Left renal pelvis (tissue), 4 donors: ENCODE measurements around the gene SEMA4A. TPM values are rescaled to one million over a fixed set of nuclear protein-coding genes. Genes with fewer than 3 reads are reported as not detected.
A peak's percentile ranks its signal among the peaks of the same experiment; 100 is the strongest.
"Not testable (repeated sequence)": the region's sequence is repeated elsewhere in the genome, so short reads cannot be mapped to it uniquely, and the experiment has no call there.

Experiments used
- DNase-seq, 4 donors: peaks; one replicate each; pipeline ENCODE4 v3.0.0-alpha.2; 2013; ENCODE audit warnings: low read depth in 4 of 4, low spot score in 3 of 4
- polyA plus RNA-seq, 4 donors: library from polyadenylated mRNA; unstranded; fragments of 120-200 nt; gene quantifications; one replicate each; pipeline ENCODE4 v1.2.1, GENCODE V29; 2013; ENCODE audit not compliant: insufficient read length in 4 of 4

SEMA4A gene
- polyA plus RNA-seq, result 10 to 100 TPM in 3 of 4 donors, 1 to 10 TPM in 1; 2.5 to 26.8 (median 22.4) TPM

GRCh38 chr1:156153362-156153761 is at the start of gene SEMA4A:
Gene SEMA4A (plus strand): TSS chr1:156153585. CDS start chr1:156154579, 994 bp downstream.
- peak in 1 of 4 donors; percentile 54 for DNase-seq

- no peak for DNase-seq
Measured at GRCh38 chr1:156104065-156104810, 49.1 kb upstream of the SEMA4A start.

- DNase-seq, result no peak
Measured at GRCh38 chr1:156104861-156105832, 48.2 kb upstream of the SEMA4A start.

DNA sequence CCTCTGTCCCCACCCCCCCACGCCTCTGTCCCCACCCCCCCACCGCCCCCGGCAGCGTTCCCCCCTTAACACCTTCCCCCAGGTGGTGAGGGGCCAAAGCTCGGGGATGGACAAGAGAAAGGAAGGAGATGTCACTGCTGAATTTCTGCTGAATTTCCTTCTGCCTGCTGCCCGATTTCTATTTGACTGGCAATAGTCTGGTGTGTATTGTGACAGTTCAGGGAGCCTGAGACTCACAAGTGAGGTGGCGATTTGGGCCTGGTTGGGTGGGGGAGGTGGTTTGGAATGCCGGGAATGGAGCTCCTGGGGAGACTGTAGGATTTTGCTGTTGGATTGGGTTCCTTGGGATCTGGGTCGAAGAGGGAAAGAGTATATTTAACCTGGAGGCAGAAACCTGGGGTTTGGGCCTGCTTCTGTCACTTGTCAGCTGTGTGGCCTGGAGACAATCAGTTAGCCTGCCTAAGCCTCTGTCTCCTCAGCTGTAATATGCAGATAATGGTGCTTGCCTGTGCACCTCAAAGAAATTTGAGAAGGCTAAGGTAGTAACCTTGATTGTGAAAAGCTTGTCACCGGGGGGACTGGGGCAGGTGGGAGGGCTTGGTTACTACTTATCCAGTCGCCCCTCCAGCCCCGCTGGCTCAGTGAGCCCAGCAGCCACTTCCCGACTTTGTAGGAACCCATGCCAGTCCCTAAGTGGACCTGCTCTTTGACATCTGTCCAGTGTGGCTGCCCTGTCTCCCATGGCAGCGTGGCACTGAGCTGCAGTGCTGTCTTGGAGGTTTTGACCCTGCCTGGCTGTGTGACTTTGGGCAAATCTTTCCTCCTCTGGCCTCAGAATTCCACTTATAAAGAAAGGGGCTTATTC is 46.5 kb upstream of the SEMA4A start:
- no peak for DNase-seq

DNA sequence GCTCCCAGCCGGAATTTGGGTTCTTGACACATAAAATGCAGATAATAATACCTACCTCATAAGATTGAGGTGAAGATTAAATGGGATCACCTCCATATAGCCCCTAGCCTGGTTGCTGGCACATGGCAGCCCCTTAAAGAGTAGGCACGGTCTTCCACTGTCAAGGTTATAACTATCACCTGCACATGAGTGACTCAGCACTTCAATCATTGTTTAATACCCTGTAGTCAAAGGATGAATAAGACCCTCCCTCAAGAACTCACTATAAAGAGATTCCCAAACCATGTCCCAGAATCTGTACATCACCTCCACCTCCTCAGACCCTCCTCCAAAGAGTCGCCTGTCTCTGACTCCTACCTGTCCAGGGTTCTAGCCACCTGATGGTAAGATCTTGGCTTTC is 45.3 kb upstream of the SEMA4A start:
- DNase-seq, result no peak

GRCh38 chr1:156108664-156109241 is 44.6 kb upstream of the SEMA4A start:
- DNase-seq, result no peak

DNA sequence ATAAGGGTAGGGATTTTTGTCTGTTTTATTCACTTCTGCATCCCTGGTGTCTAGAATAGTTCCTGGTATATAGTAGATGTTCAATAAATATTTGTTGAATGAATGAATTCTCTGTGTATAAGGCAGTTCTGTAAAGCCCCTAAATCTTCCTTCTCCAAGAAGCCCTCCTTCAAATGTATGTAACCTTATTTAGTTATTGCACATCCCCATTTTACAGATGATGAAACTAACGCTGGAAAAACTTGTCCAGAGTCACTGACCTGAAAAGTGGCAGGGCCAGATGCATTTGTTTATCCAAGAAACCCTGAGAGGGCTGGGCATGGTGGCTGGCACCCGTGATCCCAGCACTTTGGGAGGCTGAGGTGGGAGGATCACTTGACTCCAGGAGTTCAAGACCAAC is 43.1 kb upstream of the SEMA4A start:
- DNase-seq, result no peak

- no peak for DNase-seq
Measured at GRCh38 chr1:156111355-156111962, 41.9 kb upstream of the SEMA4A start.

DNA sequence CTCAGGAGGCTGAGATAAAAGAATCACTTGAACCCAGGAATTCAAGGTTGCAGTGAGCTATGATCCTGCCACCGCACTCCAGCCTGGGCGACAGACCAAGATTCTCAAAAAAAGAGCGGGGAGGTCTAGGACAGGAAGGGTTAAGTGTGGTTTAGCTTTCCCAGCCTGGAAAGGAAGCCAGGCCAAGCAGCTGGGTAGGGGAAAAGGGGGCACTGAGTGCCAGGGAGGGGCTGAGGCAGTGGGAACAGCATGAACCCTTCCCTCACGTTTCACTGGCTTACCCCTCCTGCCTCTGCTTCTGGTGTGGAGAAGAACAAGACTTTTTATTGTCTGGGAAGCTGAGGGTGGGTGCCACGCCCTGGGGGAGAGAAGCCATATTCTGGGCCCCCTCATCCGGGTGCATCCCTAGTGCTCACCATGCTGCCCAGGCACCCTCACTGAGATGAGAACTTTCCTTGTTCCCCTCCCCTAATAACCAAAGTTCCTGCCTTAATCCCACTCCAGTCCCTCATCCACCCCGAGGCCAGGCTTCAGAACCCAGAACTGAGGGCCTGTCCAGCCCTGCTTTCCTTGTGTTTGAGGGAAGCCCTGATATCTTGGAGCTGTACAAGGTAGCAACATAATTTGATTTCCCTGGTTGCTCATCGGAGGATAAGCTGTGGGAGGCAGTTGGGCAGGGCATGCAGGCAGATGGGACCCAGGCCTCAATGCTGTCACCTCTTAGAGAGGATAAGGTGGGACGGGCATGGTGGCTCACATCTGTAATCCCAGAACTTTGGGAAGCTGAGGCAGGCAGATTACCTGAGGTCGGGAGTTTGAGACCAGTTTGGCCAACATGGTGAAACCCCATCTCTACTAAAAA is 40.9 kb upstream of the SEMA4A start:
- no peak for DNase-seq

GRCh38 chr1:156113282-156113950 is 40.0 kb upstream of the SEMA4A start:
- no peak for DNase-seq

DNA sequence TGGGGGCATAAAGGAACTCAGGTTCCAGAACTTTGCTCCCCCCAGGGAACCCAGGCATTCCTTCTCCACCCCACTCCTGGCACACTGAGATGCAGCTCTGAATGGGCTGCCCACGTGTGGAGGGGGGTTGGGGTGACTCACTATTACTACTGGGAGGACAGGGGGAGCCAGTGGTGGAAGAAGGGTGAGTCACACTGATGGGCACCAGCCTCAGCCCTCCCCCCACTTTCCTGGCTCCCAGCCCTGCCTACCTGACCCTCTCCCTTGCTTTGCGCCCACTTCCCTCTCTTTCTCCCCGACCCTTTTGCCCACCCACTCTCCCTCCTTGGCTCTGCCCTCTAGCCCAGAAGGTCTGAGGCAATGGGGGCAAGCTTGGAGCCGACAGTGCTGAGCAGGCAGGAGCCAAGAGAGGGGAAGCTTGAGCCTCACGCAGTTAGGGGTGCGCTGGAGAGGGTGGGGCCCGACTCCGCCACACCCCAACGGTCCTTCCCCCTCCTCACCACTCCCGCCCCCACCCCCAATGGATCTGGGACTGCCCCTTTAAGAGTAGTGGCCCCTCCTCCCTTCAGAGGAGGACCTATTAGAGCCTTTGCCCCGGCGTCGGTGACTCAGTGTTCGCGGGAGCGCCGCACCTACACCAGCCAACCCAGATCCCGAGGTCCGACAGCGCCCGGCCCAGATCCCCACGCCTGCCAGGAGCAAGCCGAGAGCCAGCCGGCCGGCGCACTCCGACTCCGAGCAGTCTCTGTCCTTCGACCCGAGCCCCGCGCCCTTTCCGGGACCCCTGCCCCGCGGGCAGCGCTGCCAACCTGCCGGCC is 39.1 kb upstream of the SEMA4A start, which contains the start of gene LMNA:
LMNA (plus strand) TSS at position 611 of the 818 bp plus-strand sequence. CDS start 208 bp downstream, outside the sequence.
- DNase-seq, result no peak

DNA sequence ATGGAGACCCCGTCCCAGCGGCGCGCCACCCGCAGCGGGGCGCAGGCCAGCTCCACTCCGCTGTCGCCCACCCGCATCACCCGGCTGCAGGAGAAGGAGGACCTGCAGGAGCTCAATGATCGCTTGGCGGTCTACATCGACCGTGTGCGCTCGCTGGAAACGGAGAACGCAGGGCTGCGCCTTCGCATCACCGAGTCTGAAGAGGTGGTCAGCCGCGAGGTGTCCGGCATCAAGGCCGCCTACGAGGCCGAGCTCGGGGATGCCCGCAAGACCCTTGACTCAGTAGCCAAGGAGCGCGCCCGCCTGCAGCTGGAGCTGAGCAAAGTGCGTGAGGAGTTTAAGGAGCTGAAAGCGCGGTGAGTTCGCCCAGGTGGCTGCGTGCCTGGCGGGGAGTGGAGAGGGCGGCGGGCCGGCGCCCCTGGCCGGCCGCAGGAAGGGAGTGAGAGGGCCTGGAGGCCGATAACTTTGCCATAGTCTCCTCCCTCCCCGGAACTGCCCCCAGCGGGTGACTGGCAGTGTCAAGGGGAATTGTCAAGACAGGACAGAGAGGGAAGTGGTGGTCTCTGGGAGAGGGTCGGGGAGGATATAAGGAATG is 38.4 kb upstream of the SEMA4A start:
- DNase-seq, result no peak

DNA sequence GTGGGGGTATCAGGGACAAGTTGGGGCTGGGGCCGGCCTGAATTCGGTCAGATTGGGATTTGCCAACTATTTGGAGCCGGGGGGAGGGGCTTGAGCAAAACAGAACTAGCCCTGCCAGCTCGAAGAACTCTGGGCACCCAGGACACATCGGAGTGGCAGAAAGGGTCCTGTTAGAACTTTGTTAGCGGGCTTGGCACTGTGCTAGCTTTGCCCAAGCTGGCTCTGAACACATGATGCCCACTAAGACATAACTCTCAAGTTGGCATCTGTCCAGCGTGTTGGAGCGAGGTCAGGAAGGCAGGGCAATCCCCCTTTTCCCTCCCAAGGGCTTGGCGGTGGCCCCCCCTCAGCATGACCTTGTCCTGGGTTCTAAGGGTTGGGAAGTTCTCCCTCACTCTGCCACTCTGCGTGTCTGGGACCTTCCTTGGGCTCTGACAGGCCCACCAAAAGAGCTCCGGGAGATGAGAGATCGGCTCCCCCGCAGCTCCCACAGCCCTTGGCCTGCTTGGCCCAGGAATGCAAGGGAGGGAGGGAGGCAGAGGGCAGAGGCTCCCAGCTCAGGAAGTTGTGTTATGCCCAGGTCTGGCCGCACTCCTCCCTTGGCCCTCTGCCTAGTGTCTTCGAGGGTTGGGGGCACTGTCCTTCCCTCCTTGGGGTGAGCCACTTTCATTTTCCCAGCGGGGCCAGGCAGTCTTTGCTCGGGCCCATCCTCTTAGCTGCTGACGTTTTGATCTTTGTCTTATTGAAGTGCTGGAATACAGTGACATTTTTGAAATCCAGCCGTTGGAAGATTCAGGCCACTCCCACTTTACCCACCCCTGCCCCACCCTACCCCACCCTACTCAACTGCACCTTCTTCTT is 37.6 kb upstream of the SEMA4A start:
- DNase-seq, result no peak

DNA sequence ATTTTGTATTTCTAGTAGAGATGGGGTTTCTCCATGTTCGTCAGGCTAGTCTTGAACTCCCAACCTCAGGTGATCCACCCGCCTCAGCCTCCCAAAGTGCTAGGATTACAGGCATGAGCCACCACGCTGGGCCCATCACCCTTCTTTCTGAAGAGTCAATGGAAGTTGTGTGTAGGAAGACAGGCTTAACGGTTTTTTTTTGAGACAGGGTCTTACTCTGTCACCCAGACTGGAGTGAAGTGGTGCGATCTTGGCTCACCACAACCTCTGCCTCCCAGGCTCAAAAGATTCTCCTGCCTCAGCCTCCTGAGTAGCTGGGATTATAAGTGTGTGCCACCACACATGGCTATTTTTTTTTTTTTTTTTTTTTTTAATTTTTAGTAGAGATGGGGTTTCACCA is 36.7 kb upstream of the SEMA4A start:
- DNase-seq, result not testable (repeated sequence)

- DNase-seq, result no peak
Measured at GRCh38 chr1:156117414-156118176, 35.8 kb upstream of the SEMA4A start.
